HG03064 (cell line): ENCODE measurements around the gene TFRC.
"Not testable (repeated sequence)": the region's sequence is repeated elsewhere in the genome, so short reads cannot be mapped to it uniquely, and the experiment has no call there.

Experiments
- ATAC-seq: cut with Tn5 transposase; IDR thresholded peaks from one replicate; pipeline ENCODE4 v1.9.1; 2021; ENCODE audit warnings: low read depth; ENCODE audit not compliant: unreplicated experiment

The TFRC gene

DNA sequence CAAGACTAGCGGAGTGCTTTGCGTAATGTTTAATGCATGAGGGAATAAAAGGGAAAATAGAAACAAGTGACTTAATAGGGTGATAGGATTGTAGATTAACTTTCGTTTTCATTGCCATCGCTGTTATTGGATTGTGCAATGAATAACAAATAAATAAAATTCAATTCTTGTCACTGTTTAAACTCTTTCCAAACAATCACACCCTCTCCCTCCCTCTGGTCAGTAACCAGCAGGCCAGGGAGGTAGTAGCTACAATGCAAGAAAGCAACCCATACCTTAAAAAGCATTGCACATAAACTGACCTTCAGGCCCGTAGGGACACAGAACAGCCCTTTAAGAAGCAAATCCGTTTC is 705 bp upstream of the TFRC start:
- ATAC-seq, result peak; percentile 2

- ATAC-seq, result peak; percentile 41
Observed at GRCh38 chr3:196081002-196081833, 672 bp downstream of the TFRC start.

GRCh38 chr3:196080101-196080846 is 1.6 kb downstream of the TFRC start:
- ATAC-seq, result not testable (repeated sequence)

- no peak for ATAC-seq
Observed at GRCh38 chr3:196079682-196080081, 2.2 kb downstream of the TFRC start.

DNA sequence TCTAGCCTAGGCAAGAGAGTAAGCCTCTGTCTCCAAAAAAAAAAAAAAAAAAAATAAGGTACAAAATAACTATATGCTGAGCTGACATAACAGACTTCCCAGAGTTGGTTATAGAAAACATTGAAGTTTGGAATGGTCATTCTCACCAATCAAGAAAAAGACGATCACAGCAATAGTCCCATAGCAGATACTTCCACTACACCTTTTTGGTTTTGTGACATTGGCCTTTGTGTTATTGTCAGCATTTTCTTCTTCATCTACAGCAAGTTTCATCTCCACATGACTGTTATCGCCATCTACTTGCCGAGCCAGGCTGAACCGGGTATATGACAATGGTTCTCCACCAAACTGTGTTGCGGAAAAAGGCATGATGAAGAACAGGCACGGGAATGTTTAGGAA is 6.9 kb downstream of the TFRC start:
- no peak for ATAC-seq

DNA sequence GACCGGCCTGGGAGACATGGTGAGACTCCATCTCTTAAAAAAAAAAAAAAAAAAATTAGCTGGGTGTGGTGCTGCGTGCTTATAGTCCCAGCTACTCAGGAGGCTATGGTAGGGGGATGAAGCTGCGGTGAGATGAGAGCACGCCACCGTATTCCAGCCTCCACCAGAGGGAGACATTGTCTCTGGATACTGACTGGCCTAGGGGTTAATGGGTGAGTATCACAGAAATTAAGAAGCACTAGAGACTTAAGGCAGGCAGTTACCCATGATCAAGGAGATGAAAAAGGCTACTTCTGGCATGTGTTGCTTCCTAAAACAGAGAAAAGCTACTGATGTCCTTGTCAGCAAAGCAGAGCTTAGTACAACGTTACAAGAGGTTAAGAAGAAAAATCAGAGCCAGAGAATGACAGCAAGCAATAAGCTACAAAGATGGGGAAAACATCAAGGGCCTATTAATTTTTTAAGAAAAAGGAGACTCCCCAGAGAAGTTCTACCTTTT is 8.6 kb downstream of the TFRC start:
- ATAC-seq, result no peak

DNA sequence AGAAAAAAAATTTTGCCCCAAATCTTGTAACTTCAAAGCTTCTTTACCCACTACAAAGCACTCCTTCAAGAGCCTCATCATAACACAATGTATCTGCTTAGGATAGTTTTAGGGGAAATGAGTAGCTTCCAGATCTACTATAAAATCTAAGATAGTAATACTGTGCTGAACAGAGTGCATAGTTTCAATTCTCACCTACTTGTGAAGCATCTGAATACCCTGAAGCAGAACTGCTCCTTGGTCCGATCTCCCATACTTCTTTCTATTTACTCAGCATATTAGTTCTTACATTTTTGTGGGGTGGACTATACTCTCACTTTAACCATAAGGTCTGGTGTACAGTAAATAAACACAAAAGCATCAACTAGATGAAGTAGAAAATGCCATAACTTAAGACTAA is 9.6 kb downstream of the TFRC start:
- ATAC-seq, result no peak

- not testable (repeated sequence) for ATAC-seq
Observed at GRCh38 chr3:196068812-196069211, 13.1 kb downstream of the TFRC start.

DNA sequence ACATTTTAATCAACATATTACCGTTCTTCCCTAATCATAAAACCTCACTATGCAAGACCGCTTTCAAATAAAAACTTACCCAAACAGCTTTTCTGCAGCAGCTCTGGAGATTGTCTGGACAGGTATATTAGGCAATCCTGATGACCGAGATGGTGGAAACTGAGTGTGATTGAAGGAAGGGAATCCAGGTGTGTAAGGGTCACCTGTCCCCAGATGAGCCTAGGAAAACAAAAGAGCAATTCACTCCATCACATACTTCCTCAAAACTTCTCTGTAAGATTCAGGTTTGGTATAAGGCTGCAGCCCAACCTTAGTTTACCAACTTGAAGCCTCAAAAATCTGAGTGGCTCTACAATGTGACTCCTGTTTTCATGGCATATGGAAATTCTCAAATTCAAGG is 14.5 kb downstream of the TFRC start:
- no peak for ATAC-seq

DNA sequence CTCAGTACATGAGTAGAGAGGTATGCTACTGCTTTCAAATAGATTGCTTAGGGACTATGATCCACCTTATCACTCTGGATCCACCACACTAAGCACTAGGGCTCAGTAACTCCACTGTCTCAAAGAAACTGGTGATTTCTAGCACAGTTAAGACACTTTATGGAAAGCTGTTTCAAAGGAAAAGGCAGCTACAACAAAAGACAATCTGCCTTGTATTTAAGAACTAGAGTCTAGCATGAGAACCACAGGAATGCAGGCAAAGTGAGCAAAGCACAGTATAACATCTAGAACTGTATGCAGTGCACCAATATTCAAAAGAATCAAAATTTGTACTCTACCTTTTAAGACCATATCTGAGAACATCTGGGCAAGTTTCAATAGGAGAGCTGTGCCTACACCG is 17.9 kb downstream of the TFRC start:
- no peak for ATAC-seq

DNA sequence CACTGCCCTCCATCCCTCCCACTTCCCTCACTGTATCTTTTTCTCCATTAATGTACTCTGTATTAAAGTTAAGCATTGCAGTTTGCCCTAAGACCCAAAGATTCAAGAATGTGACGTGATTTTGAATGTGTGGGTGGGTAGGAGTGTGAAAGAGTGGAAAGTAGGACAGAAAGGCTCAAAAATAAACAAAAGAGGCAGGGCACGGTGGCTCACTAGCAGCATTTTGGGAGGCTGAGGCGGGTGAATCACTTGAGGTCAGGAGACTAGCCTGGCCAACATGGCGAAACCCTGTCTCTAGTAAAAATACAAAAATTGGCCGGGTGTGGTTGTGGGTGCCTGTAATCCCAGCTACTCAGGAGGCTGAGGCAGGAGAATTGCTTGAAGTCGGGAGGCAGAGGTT is 18.4 kb downstream of the TFRC start:
- no peak for ATAC-seq

DNA sequence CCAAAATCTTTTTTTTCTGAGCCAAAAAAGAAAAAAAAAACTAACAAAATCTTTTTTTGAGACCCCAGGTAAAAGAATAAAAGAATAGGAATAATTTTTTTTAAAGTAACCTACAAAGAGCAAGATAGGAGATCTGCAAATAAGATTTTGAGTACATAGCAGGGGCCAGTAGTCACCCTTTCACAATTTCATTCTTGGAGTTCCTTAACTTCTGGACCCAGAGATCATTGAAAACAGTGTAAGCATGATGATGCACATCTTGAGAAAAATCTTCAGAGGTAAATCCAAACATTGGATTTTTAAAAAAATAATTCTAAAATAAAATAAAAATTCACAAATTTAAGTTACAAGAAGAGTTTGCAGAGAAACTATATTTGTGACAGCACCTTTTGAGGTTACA is 18.8 kb downstream of the TFRC start:
- ATAC-seq, result no peak

DNA sequence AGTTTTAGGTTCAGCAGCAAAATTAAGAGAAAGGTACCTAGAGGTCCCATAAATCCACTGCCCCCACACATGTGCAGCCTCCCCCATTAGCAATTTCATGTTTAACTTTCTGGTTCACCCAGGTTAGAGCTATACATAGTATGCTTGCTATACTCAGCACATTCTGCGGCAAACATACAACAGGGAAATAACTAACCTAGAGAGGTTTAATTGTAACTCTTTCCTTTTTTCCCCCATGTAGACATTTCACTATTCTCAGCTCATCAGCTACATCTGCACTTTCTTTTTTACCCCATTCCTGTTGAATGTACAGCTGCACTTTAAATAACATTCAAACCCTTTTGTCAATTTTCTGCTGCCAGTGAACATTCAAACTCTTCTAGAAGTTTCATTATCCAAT is 21.1 kb downstream of the TFRC start:
- ATAC-seq, result no peak

DNA sequence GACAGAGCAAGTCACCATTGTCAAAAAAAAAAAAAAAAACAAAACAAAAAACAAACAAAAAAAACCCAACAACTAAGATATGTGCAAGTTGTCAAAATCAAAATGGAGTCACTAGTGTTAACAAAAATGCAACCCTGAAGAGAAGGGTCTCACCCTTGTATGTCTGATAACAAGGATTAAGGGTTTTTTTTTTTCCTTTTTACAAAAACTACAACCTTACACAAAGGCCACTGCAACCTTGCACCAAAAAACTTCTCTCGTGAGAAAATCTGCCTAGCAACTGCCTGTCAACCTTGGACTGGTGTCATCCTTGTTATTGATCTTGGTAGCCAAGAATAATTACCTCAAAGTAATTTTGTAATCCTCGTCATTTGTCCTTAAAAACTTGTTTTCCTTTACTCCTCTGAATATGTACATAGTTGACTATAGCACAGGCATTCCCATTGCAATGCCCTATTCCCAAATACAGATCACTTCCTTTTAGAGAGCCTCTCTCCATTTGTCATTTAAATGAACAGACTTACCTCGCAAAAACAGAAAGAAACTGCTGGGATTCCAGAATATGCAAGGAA is 24.0 kb downstream of the TFRC start:
- no peak for ATAC-seq

GRCh38 chr3:196056371-196056770 is 25.5 kb downstream of the TFRC start:
- ATAC-seq, result not testable (repeated sequence)

DNA sequence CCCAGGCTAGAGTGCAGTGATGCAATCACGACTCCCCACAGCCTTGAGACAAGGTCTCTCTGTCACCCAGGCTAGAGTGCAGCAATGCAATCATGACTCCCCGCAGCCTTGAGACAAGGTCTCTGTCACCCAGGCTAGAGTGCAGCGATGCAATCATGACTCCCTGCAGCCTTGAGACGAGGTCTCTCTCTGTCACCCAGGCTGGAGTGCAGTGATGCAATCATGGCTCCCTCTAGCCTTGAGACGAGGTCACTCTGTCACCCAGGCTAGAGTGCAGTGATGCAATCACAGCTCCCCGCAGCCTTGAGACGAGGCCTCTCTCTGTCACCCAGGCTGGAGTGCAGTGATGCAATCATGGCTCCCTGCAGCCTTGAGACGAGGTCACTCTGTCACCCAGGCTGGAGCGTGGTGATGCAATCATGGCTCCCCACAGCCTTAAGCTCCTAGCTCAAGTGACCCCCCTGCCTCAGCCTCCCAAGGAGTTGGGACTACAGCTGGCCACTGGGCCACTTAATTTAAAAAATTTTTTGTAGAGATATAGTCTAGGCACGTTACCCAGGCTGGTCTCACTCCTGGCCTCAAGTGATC is 26.1 kb downstream of the TFRC start:
- no peak for ATAC-seq

GRCh38 chr3:196055240-196055639 is 26.6 kb downstream of the TFRC start:
- no peak for ATAC-seq

- ATAC-seq, result no peak
Observed at GRCh38 chr3:196054661-196055060, 27.2 kb downstream of the TFRC start.

GRCh38 chr3:196053487-196053886 is 28.4 kb downstream of the TFRC start:
- ATAC-seq, result no peak

GRCh38 chr3:196051282-196052076 is 30.4 kb downstream of the TFRC start:
- no peak for ATAC-seq
